HG03108 (cell line): ENCODE data around the gene ULBP2.

Experiments used
- ATAC-seq: cut with Tn5 transposase; IDR thresholded peaks from one replicate; pipeline ENCODE4 v1.9.1; 2021; ENCODE audit warnings: moderate library complexity; ENCODE audit not compliant: unreplicated experiment

Gene ULBP2

GRCh38 chr6:149941583-149942460 lies at the start of gene ULBP2:
Gene ULBP2, plus strand, starts transcription at chr6:149942014. Its CDS starts 59 bp downstream, at chr6:149942073.
- no peak for ATAC-seq

DNA sequence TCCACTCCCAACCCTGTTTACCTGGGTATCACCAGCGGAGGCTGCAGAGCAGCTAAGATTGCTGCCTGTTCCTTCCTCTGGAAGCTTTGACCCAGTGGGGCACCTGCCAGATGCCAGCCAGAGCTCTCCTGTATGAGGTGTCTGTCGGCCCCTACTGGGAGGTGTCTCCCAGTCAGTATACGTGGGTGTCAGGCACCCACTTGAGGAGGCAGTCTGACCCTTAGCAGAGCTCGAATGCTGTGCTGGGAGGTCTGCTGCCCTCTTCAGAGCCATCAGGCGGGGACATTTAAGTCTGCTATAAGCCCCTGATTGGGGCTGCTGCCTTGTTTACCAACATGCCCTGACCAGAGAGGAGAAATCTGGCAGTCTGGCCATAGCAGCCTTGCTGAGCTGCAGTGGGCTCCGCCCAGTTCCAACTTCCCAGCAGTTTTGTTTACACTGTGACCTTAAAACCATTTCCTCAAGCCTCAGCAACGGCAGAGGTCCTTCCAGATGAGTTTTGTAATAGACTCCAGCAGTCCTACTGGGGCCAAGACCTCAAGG lies 46.7 kb upstream of the ULBP2 start:
- ATAC-seq = no peak

DNA sequence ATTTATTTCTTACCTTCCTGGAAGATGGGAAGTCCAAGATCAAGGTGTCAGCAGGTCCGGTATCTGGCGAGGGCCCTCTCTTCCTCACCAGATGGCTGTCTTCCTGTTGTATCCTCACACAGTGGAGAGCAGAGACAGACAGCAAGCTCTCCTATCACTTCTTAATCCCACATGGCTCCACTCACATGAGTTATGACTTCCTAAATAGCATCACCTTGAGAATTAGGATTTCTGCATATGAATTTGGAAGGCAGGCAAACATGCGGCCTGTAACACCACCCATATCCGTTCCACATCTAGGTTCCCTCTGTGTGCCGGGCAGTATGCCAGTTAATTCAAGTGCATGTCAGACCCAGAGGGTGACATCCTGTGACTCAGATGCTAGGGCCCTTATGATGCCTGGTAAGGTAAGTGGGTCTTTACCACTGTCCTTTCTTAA lies 46.0 kb upstream of the ULBP2 start:
- no peak for ATAC-seq

DNA sequence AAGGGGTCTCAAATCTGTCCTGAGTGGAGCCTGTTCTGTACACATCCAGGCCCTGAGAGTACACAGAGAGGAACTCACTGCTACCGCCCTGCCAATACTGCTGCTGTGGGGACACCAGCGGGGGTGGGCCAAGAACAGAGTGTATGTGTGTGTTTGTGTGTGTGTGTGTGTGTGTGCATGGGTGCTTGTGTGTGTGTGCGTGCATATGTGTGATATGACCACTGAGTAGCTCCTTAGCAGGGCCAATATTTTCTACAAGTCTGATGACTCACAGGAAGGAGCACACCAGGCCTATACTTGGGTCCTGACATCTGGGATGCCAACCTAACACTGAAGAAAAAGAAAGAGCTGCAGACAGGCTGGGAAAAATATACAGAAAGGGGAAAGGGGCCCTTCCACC lies 45.3 kb upstream of the ULBP2 start:
- no peak for ATAC-seq

DNA sequence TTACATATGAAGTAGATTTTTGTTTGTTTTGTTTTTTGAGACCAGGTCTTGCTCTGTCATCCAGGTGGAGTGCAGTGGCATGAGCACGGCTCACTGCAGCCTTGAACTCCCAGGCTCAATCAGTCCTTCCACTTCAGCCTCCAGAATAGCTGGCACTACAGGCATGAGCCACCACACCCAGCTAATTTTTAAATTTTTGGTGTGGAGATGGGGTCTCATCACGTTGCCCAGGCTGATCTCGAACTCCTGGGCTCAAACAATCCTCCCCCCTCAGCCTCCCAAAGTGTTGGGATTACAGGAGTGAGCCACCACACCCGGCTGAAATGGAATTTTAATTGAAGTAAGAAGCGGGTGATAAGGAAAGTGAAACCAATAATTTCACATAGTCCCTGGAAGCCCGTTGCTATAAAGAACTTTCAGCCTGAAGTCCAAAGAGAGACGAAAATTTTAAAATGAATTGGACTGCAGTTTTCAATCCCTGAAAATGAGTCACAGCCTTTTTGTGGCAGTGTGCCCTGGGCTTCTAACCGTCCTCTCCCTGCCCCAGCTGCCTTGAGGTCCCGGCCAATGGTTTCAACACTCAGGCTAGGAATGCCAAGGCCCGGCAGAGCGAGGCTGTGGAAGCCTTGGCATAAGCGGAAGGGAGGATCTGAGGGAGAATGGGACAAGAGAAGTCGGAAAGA lies 44.7 kb upstream of the ULBP2 start:
- no peak for ATAC-seq

- no peak for ATAC-seq
These were observed 43.7 kb upstream of the ULBP2 start, which contains the start of gene RAET1E for GRCh38 chr6:149897855-149898744. Gene RAET1E, minus strand, starts transcription at chr6:149898113. Its CDS starts 7,212 bp downstream, at chr6:149890901.

GRCh38 chr6:149898966-149899365 lies 42.8 kb upstream of the ULBP2 start:
- ATAC-seq = no peak

GRCh38 chr6:149899486-149899885 lies 42.3 kb upstream of the ULBP2 start:
- ATAC-seq = no peak

DNA sequence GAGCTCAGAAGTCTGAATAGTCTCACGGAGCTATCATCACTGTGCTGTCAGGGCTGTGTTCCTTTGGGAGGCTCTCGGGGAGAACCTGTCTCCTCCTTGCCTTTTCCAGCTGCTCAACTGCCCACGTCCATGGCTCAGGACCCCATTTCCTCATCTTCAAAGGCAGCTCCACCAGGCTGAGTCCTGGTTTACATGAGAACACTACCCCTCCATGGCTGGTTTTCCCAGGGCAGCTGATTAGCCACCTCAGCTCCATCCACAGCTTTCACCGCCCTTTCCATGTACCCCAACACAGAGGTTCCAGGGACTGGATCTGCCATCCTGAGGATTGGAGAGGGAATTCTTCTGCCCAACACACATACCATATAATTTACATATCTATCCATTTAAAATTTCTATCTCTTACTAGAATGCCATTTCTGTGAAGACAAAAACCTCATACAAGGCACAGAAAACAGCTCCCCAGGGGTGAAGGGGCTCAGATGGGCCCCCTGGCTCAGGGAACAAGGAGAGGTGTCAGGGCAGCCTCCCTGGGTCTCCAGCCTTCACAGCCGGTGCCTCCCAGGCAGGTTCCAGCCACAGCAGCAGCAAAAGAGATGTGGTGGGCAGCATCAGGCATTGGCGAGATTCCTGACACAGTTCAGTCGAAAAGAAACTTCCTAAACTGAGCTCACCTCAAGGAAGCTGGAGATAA lies 41.7 kb upstream of the ULBP2 start:
- ATAC-seq = no peak

- no peak for ATAC-seq
These were observed 41.0 kb upstream of the ULBP2 start for GRCh38 chr6:149900620-149901443.

- ATAC-seq = no peak
These were observed 40.2 kb upstream of the ULBP2 start for GRCh38 chr6:149901444-149902140.

- no peak for ATAC-seq
These were observed 37.7 kb upstream of the ULBP2 start for GRCh38 chr6:149903938-149904611.

DNA sequence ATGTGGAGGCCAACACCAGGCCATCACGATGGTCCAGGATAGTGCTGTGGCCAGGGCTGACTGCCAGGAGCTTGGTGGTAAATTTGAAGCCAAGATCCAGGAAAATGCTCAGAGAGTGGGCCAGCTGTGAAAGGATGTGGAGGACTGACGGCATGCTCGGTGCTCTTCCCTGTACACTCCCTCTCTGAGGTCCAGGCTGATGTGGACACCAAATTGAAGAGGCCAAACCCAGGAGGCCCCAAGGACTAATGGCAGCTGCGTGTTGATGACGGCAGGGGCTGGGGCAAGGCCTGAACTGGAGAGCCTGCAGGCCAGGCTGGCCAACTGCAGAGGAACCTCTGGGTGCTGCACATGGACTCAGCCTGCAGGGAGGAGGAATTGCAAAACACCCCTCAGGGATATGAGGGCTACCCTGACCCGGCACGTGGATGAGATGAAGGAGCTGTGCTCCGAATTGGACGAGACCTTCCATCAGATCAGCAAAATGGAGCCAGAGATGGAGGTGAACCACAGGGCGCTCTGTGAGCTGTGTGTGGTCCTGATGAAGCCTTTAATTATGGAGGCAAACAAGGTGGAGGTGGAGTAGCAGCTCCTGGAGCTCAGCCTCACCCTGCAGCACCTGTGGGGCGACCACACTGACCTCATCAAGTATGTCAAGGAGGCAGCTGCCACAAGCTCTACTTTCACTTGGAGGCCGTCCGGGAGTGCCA lies 37.0 kb upstream of the ULBP2 start:
- ATAC-seq = no peak

DNA sequence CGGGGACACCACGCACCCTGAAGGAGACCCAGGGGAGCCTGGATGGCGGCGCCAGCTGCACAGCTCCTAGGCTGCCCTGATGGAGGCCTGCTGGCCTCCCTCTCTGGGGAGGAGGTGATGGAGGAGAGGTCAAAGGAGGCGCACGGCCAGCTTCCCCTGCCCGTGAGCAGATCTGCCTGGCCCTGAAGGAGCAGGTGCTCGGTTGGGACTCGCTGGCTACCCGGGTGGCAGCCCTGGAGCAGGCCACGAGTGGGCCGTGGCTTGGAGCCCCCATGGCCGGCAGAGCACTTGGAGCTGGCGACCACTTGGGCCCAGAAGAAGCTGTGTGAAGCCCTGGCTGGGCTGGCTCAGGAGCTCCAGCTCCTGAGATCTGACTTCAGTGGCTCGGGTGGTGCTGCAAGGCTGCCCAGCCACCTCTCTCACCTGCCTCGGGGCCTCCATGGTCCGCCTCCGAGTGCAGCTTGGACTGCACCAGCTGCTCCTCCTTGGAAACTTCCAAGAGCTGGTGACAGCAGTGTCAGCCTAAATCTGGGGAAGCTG lies 36.4 kb upstream of the ULBP2 start:
- ATAC-seq = no peak

GRCh38 chr6:149905911-149906371 lies 35.9 kb upstream of the ULBP2 start:
- no peak for ATAC-seq

- no peak for ATAC-seq
These were observed 35.4 kb upstream of the ULBP2 start for GRCh38 chr6:149906405-149906804.

DNA sequence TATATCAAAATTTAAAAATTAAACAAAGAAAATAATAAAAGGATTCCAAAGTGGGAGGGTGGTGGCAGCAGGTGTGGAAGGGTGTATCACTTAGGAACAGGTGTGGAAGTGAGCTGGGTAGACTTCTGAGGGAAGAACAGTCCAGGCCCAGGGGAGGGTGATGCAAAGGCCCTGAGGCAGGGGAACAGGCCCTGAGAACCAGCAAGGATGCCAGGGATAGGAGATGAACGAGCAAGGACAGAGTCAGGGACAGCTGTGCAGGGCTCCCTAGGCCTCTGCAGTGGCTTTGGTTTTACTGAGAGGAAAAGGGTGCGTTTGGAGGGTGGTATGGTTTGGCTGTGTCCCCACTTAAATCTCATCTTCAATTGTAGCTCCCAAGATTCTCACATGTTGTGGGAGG lies 34.5 kb upstream of the ULBP2 start:
- no peak for ATAC-seq
